GM19025 (cell line): Measurements from ENCODE around the gene ZNF512B.
"Not testable (repeated sequence)": the region's sequence is repeated elsewhere in the genome, so short reads cannot be mapped to it uniquely, and the experiment has no call there.

ENCODE experiments used
- ATAC-seq: cut with Tn5 transposase; IDR thresholded peaks from one replicate; pipeline ENCODE4 v1.9.1; 2021; ENCODE audit warnings: mild to moderate bottlenecking, low read depth, moderate library complexity; ENCODE audit not compliant: unreplicated experiment

Gene ZNF512B

DNA sequence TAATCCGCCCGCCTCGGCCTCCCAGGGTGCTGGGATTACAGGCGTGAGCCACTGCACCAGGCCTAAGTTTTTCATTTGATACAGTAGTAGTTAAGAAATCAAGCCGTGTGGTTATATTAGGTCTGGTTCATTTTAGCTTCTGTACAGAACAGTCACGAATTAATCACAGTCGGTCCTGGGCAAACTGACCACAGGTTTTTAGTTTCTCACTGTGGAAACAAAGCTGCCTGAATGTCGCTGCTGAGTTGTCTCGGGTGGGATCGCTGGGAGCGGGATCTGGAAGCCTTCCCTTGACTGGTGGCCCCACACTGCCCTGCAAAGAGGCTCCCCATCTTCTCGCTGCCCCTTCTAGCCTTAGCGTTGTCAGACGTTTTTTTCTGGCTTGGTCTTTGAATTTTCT lies 32.1 kb downstream of the ZNF512B start:
- no peak for ATAC-seq

DNA sequence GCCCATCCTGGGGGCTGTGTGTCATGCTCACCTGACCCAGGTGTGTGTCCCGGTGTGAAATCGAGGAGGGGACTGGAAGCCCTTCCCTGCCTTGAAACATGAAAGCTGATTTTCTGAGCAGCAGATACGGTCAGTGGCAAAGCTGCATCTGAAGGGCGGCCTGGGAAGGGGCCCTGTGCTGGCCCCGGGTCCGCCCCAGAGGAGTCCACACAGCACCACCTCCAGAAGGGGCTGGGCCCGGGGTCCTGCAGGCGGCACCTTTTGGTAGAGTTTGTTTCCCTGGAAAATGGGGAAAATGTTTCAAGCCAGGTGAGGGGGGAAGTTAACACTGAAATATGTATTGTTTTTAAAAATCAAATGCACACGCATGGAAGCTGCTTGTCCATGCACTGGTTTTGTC lies 34.3 kb downstream of the ZNF512B start:
- no peak for ATAC-seq

DNA sequence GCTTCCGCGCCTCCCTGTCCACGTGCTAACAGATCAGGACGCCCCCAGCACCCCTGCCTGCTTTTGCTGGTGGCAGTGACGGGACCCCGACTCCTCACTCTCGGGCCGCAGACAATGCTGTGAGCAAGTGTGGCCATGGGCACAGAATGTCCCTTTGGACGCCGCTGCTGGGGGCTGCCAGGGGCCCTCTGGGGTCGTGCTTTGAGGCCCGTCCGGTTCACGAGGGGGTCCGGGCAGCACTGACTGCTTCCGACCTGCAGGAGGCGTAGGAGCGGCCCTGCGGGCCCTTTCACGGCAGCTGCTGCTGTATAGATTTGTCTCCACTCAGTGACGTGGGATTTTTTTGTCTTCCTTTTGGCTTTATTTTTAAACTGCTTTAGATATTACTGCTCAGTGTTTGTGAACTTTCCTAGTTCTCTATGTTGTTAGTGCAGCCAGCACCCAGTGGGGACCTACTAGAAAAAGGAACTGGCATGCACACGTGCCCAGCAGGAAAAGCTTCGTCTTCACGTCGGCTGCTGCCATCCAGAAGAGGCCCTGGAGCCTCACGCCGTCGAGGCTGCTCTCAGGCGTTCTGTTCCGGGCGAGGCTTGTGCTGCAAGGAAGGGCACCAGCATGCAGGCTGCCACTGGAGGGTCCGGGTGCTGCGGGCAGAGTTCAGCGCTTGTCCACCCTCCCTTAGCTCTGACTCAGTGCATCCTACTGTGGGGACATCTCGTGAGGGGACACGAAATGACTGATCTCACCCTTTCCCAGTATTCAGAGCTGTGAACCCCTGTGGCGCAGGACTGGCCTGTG lies 35.3 kb downstream of the ZNF512B start:
- ATAC-seq, result no peak

DNA sequence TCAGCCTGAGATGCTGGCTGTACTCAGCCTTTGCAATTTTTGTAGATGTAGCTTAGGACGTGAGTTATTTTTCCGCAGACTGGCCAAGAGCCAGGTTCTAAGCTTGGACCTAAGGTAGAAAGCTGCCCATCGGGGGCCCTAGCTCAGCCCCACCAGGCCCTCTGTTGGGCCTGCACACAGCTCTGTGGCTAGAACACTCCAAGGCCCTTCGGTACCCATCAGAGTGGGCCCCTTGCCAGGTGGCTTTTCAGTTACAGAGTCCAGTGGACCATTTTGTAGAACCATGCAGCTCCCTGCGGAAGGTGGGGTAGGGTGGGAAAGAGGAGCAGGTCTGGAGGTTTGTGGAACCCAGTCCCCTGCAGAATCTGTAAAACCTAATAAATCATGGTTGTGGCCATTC lies 36.1 kb downstream of the ZNF512B start:
- no peak for ATAC-seq

DNA sequence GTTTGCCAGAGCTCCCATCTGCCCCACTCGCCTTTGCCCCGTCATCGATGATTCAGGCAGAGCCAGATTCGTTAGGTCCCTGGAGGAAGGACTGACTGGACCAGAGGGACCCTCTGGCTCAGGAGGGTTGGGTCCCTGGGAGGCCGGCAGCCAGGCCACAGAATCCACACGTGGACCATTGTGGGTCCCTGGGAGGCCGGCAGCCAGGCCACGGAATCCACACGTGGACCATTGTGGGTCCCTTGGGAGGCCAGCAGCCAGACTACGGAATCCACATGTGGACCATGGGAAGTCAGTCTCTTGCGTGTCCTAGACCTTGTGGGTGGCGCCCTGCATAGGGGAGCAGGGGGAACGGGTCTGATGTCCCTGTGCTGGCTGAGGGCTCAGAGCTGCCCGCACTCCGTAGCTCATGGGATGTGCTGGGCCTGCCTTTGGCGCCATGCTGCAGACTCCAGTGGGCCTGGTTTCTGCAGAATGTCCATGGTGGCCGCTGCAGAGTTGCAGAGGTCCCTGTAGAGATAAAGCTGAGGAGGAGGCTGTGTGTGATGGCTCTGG lies 37.0 kb downstream of the ZNF512B start:
- no peak for ATAC-seq

DNA sequence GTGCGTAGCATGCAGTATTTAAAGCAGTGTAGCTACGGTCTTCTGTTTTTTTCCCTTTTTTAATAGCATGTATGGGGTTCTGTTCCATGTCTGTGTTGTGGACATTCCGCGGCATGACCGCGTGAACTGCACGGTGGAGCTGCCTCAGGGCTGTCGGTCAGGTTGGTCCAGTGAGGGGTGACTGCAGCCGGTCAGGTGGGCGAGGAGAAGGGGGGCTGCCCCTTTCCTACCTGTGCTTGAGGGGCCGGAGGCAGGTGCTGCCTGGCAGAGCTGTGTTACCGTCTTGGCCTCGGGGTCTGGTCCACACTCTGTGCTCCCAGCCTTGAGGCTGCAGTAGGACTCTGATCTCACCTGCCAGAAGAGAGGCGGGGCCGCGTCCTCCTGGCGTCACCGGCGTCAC lies 38.0 kb downstream of the ZNF512B start:
- ATAC-seq, result no peak

DNA sequence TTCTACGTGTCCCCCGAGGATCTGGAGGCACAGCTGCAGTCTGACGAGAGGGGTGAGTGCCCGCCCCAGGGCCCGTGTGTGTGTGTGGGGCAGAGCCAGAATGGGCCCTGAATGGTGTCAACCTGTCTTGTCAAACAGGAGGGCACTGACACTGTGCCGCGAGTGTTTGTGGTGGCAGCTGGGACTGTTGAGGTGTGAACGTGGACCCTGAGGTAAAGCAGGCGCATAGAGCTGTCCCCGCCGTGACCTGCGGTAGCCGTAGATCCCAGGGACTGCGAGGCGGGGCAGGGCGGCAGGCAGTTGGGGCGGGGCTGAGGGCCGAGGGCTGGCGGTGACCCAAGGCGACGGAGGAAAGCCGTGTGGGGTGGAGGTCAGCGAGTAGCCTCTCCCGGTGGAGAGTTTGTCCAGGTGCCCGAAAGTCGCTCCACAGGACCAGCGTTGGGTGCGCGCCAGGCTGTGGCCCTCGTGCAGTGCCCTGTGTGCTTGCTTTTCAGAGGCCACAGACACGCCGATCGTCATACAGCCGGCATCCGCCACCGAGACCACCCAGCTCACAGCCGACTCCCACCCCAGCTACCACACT lies 38.7 kb downstream of the ZNF512B start:
- ATAC-seq, result no peak

DNA sequence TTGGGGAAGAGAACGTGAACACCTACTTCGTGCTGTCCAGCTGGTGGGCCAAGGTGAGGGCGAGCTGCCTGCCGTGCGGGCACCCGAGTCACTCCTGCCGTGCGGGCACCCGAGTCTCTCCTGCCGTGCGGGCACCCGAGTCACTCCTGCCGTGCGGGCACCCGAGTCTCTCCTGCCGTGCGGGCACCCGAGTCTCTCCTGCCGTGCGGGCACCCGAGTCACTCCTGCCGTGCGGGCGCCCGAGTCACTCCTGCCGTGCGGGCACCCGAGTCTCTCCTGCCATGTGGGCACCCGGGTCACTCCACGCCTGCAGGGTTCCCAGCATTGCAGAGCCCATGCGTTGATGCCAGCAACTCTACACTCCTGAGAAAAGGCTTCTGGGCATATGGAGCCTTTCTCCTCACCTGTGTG lies 40.3 kb downstream of the ZNF512B start:
- not testable (repeated sequence) for ATAC-seq

DNA sequence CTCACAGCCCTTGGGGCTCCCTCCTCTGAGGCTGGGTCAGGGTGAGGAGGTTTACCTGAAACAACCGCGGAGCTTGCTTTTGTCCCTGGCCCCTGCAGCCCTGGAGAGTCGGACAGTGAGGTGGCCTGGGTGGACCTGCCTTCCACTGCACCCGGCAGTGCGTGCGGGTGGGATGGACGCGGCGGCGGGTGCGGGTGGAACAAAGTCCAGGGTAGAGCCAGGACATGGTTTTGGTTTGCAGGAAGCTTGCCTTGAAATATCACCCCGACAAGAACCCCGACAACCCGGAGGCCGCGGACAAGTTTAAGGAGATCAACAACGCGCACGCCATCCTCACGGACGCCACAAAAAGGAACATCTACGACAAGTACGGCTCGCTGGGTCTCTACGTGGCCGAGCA lies 40.7 kb downstream of the ZNF512B start:
- no peak for ATAC-seq

DNA sequence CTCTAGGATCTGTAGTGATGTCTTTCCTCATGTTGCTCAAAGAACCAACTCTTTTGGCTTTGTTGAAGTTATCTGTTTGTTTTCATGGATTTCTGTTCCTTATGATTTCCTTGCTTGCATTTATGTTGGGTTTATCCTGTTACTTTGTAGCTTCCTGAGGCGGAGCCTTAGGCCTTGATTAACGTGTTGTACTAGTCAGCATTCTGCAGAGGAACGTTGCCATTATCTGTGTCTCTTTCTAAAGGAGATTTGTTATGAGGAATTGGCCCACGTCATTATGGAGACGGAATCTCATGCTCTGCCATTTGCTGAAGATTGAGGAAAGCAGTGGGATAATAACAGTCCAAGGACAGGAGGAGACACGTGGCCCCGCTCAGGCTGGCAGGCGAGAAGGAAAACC lies 43.4 kb downstream of the ZNF512B start:
- no peak for ATAC-seq

DNA sequence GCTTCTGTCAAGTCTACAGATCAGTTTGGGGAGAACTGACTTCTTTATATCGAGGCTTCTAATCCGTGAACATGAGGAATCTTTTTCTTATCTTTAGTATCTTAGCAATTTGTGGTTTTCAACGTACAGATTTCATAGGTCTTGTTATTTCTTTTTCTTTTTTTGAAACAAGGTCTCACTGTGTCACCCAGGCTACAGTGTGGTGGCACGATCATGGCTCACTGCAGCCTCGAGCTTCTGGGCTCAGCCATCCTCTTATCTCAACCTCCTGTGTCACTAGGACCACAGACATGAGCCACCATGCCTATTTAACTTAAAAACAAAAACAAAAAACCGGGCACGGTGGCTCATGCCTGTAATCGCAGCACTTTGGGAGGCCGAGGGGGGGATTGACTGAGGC lies 45.5 kb downstream of the ZNF512B start:
- ATAC-seq, result no peak

DNA sequence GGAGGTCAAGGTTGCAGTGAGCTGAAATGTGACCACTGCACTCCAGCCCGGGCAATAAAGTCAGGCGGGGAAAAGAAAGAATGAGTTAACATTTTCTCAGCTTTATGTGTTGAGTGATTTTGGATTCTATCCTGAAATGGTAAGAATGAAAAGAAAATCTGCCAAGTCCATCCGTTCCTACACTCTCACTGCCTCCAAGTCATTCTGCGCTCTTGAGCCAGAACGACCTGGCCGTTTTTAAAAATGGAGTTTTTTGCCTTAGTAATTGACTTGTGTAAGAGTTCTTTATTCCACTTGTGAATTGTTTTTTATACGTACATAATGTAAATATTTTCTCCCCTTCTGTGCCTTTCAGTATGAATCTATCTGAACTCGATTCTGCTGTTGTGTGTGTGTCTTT lies 46.1 kb downstream of the ZNF512B start:
- no peak for ATAC-seq

DNA sequence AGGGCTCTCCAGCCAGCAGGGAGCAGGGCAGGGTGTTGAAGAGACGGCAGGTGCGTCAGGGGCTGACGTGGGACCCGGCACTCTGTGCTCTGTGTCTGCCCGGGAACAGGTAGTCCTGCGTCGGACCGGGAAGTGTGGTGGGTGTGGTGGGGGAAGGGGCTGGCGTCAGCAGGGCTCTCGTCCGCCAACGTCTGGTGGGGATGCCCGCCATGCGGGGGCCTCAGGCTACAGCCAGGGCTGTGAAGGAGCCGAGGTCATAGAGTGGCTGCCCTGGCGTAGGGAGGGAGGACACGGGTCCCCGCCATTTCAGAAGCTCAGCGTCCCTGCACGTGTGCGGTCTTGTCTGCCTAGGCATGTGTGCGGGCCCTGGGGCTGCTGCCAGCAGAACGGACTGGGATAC lies 49.5 kb downstream of the ZNF512B start:
- no peak for ATAC-seq

DNA sequence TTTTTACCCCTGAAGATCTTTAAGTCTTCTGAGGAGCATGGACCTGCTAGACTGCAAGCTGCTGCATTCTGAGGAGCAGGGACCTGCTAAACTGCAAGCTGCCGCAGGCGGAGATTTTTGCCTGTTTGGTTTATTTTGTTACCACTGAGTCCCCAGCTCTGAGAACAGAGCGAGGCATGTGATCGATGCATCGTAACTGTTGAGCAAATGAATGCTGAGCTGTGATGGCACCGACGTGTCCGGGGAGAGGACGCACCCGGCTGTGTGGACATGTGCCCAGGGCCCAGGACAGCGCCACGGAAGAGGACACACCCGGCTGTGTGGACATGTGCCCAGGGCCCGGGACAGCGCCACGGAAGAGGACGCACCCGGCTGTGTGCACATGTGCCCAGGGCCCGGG lies 50.6 kb downstream of the ZNF512B start:
- ATAC-seq, result no peak

DNA sequence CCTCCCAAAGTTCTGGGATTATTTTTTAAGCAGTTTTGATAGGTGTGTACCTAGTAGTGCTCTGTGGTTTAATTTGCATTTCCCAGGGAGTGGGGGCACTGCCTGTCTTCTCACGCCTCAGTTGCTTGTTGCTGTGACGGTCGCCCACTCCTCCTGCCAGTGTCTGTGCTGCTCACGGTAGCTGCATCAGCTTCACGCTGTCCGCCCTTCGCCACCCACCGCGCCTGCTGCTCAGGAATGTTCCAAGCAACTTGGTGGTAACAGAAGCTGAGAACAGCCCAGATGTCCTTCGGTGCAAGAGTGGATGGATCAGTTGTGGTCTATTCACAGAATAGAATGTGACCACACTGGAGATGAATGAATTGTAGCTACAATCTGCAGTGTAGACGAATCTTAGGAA lies 51.9 kb downstream of the ZNF512B start:
- no peak for ATAC-seq

DNA sequence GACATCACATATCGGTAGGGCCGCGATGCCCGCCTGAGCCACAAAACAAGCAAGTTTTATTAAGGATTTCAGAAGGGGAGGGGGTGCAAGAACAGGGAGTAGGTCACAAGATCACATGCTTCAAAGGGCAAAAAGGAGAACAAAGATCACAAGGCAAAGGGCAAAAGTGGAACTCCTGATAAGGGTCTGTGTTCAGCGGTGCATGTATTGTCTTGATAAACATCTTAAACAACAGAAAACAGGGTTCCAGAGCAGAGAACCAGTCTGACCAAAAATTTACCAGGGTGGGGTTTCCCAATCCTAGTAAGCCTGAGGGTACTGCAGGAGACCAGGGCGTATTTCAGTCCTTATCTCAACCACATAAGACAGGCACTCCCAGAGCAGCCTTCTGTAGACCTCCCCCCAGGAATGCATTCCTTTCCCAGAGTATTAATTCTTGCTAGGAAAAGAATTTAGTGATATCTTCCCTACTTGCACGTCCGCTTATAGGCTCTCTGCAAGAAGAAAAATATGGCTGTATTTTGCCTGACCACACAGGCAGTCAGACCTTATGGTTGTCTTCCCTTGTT lies 53.3 kb downstream of the ZNF512B start:
- ATAC-seq, result not testable (repeated sequence)

DNA sequence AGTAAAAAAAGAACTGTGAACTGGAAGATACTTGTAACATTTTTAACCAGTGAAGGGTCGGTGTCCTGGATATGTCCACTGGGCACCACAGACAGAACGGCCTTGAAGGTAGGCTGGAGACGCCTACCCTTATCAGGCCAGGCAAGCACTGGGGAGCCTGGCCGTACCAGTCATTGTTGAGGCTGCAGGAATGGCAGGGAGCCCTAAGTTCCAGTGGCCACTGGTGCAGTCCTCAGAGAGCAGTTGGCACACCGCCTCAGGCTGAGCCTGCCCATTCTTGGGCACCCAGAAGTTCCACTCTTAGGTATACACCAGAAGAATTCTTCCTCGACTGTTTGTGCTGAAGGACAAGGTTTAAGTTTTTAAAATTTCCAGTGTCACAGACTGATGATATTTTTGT lies 54.3 kb downstream of the ZNF512B start:
- ATAC-seq, result no peak

DNA sequence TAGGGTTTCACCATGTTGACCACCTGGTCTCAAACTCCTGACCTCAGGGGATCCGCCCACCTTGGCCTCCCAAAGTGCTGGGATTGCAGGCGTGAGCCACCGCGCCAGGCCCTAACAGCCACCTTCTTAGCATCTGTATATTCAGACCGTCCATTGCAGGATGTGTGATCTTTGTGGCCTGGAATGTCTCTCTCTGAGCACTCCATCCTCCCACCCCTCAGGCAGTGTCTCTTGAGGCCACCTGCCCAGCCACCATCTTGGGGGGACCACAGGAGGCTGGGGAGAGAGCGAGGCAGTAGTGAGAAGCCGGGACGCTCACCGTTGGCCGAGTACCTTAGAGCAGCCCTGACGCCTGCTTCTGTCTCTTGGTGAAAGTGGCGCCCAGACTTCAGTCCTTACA lies 56.0 kb downstream of the ZNF512B start:
- no peak for ATAC-seq

DNA sequence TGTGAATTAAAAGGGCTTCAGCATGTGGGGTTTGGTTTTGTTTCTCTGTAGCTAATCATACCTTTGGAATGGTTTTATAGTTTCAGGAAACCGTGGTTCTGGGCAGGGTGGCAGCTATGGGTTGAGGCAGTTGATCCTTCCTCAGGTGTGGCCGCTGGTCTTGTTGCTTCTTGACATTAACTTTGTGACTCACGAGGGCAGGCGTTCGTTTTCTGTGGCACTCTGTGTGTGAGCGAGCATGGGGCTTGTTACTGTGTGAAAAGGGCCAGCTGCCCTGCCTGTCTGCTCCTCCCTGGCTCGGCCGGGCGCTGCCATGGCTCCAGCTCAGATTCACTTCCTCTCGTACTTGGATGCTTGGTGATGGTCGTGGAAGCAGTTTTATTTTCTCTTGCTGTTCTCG lies 58.6 kb downstream of the ZNF512B start:
- ATAC-seq, result no peak

DNA sequence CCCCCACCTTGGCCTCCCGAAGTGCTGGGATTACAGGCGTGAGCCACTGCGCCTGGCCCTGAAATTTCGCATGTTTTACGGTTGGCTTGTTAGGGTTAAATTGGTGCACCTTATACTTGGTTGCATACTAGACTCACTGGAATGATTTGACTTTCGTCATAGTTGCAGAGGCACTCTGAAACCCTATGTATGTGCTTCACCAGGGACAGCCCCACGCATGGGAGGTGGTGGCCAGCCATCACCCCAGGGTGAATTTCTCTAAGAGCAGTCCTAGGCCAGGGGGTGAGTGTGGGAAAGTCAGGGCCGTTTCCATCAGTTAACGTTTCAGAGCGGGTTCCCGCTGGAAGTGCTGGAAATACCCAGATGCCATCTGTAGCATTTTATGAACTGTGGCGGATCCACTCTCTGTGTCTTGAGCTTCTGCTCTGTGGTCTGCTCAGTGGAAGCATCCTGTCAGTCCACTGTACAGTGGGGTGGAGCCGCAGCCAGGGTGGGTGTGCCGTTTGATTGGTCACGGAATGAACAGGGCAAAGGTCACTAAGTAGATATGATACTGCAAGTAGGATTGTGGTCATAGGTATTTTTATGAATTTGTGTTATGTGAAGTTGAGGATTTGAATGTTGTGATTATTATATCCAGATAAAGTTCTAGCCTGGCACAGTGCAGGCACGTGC lies 61.6 kb downstream of the ZNF512B start:
- no peak for ATAC-seq
